Mucosa of gallbladder (tissue), 1 donor: ENCODE results near the gene PRSS53. TPM values are rescaled to one million over a fixed set of nuclear protein-coding genes. Genes with fewer than 3 reads are reported as not detected.
A peak's percentile ranks its signal among the peaks of the same experiment; 100 is the strongest.
"Not testable (repeated sequence)": the region's sequence is repeated elsewhere in the genome, so short reads cannot be mapped to it uniquely, and the experiment has no call there.

Source experiments
- DNase-seq: peaks from one replicate; pipeline ENCODE4 v3.0.0-alpha.2; 2020; ENCODE audit warnings: low spot score
- total RNA-seq: library from RNA; stranded (reverse); gene quantifications from one replicate; pipeline ENCODE4 v1.2.1, GENCODE V29; 2021
- donor health status: DM: no; HTN: no; CAD: no.

The PRSS53 gene
- 4.5 TPM for total RNA-seq

DNA sequence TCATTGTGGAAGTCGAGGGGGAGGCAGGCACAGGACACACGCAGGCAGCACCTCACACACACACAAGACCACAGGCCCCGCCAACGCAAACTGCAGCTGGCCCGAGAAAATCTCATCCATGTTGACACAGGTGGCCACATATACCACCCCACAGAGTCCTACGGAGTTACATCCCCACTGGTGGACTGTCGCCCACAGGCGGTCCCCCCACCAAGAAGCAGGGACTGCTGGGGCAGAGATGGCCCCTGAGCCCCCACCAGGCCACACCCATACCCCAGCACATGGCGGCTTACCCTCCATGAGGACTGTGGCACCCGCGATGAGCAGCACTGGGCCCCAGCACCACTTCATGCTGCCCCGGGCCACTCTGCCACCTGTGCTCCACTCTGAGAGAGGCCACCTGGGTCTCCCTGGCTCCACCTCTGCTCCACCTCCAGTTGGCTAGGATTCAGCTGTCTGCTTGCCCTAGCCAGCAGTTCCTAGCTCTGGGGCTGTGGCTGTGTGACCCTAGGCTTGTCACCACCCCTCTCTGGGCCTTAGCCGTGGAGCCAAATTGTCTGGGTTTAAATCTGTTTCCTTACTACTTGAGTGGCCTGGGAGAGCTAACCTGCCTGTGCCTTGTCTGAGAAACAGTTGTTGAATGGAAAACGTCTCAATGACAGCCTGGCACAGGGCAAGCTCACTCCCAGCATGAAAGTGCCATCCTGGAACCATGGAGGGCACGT lies at the start of gene PRSS53:
TSS of gene PRSS53 (minus strand) at position 485 of the 725 bp plus-strand sequence. CDS start at position 351, 134 bp downstream.
- no peak for DNase-seq

DNA sequence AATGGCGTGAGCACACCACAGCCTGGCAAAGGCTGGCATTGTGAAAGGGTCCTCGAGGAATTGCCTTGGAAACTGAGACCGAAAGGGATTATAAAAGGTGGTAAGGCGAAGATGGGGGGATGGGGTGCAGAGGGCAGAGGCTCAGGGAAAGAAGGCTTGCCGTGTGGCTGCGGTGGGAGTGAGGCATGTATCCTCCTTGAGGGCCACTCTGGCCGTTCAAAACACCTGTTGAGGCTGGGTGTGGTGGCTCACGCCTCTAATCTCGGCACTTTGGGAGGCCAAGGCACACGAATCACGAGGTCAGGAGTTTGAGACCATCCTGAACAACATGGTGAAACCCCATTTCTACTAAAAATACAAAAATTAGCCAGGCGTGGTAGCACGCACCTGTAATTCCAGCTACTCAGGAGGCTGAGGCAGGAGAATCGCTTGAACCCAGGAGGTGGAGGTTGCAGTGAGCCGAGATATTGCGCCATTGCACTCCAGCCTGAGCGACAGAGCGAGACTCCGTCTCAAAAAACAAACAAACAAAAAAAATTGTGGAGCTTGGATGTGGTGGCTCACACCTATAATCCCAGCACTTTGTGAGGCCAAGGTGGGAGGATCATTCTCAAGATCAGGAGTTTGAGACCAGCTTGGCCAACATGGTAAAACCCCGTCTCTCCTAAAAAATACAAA lies 48.2 kb upstream of the PRSS53 start:
- DNase-seq, result not testable (repeated sequence)

- DNase-seq, result no peak
Measured at GRCh38 chr16:31136287-31136662, 47.5 kb upstream of the PRSS53 start.

GRCh38 chr16:31135535-31136286 lies 47.0 kb upstream of the PRSS53 start, which contains the start of gene PRSS8:
Gene PRSS8, minus strand, starts transcription at chr16:31135727. Its CDS starts 229 bp downstream, at chr16:31135498.
- peak; percentile 91 for DNase-seq

GRCh38 chr16:31134625-31135534 lies 46.1 kb upstream of the PRSS53 start:
- peak; percentile 58 for DNase-seq

DNA sequence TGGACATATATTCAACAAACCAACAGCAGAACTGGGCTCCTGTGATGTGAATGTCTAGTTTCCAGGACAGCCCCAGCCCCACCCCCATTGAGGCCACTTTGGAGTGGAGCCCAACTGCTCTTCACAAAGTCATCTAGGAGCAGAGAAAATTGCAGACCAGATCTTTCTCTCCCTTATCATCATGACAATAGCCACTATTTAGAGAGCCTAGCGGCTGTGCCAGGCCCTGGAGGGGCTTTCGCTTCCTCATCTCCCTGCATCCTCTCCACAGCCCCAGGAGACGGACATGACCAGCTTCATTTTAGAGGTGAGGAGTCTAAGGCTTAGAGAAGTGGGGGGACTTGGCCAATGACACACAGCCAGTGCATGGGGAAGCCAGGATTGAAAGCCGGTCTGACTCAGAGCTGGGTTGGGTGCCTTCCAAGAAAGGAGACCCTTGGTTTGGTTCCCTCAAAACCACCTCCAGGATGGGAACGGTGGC lies 45.4 kb upstream of the PRSS53 start:
- no peak for DNase-seq

DNA sequence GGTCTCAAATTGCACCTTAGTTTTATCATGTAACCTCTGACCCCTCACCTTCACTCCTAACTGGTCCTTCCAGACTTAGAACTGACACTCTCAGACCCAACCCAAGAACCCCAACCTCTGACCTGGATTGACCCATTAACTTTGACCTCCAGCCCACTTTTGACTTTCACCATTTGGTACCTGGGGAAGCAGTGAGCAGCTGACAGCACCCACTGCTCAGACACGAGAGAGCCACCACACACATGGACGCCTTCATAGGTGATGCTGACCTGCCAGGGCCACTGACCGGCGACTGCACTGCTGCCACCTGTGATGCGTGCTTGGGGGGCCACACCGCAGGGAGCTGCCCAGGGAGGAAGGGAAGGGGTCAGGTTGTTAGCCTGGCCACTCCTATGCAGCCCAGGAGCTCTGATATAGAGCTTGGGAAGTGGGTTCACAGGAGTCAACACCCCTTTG lies 44.3 kb upstream of the PRSS53 start:
- DNase-seq, result no peak

- DNase-seq, result no peak
Measured at GRCh38 chr16:31132303-31132979, 43.7 kb upstream of the PRSS53 start.

GRCh38 chr16:31131841-31132271 lies 43.1 kb upstream of the PRSS53 start:
- peak; percentile 78 for DNase-seq

DNA sequence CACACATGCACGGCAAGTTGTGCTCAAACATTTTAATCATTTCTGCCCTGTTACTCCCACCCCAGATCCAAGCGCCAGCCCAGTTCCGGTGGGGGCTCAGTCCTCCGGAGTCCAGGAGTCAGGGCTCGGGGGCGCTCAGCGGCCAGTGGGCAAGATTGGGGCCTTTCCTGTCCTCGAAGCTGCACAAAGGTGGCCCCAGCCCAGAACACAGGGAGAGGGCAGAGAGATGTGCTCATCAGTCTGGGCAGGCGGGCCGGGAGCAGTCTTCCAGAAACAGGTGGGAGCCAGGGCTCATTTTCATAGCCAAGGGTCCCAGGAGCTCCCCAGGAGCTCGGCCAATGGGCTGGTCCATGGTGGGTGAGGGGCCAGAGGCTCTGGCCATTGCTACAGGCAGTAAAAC lies 42.7 kb upstream of the PRSS53 start:
- DNase-seq, result no peak

- peak; percentile 91 for DNase-seq
Measured at GRCh38 chr16:31130899-31131298, 42.2 kb upstream of the PRSS53 start.

DNA sequence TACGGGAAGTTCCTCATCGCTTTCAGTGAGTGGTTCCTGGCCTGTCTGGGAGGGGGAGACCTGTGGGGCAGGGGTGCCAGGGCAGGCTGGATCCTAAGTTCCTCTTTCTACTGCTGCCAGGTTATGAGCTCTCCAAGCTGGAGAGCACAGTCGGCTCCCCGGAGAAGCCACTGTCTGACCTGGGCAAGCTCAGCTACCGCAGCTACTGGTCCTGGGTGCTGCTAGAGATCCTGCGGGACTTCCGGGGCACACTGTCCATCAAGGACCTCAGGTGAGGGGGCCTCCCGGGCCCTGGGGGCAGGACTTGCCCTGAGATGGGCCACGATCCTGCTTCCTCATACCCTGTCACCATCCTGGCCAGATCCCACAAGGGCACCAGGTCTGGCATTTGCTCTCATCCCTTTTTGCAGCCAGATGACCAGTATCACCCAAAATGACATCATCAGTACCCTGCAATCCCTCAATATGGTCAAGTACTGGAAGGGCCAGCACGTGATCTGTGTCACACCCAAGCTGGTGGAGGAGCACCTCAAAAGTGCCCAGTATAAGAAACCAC lies 41.7 kb upstream of the PRSS53 start:
- DNase-seq, result no peak

GRCh38 chr16:31129568-31130335 lies 41.0 kb upstream of the PRSS53 start:
- no peak for DNase-seq

GRCh38 chr16:31128711-31129567 lies 40.2 kb upstream of the PRSS53 start:
- peak; percentile 47 for DNase-seq

DNA sequence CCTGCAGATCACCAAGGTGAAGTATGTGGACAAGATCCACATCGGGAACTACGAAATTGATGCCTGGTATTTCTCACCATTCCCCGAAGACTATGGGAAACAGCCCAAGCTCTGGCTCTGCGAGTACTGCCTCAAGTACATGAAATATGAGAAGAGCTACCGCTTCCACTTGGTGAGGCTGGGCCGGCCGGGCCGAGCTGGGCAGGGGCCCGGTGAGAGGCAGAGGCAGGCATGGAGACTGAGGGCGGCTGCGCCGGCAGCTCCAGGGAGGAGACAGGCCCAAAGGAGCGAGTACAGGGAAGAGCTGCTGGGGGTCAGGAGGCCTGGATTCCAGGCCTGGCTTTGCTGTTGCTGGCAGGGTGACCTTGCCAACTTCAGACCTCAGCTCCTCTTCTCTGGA lies 38.4 kb upstream of the PRSS53 start:
- DNase-seq, result no peak

- DNase-seq, result no peak
Measured at GRCh38 chr16:31125844-31126243, 37.1 kb upstream of the PRSS53 start.

DNA sequence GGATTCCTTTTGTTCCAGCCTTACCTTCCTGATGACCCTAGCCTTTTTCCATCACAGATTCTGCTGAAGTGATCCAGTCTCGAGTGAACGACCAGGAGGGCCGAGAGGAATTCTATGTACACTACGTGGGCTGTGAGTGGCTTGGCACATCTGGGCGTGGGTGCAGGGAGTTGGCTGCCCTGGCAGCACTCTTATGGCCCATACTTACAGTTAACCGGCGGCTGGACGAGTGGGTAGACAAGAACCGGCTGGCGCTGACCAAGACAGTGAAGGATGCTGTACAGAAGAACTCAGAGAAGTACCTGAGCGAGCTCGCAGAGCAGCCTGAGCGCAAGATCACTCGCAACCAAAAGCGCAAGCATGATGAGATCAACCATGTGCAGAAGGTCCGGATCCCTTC lies 31.4 kb upstream of the PRSS53 start:
- DNase-seq, result no peak
